Tibial artery (tissue), 4 donors: ENCODE data around the gene TBX1.

ENCODE experiments used
- DNase-seq, 2 donors: peaks; one replicate each; pipeline ENCODE4 v3.0.0-alpha.2; 2019
- H3K27ac ChIP-seq, 2 donors: fragments of 200-600 bp; sonication (generic) in 1 of 2; 1 replicate in 1 of 2; 2 replicates in 1 of 2; pipeline ENCODE4 v1.5.1; 2018 to 2019; ENCODE audit warnings: mild to moderate bottlenecking in 1 of 2
- H3K27me3 ChIP-seq, 2 donors: fragments of 200-600 bp; sonication (generic) in 1 of 2; one replicate each; pipeline versions ENCODE4 v1.5.1 to v1.6.0; 2016 to 2019
- H3K36me3 ChIP-seq, 3 donors: fragments of 200-600 bp; sonication (generic) in 2 of 3; one replicate each; pipeline ENCODE4 v1.5.1; 2016 to 2019; ENCODE audit warnings: mild to moderate bottlenecking in 2 of 3
- H3K4me1 ChIP-seq, 4 donors: fragments of 200-600 bp; sonication (generic) in 2 of 4; 1 replicate in 3 of 4; 2 replicates in 1 of 4; pipeline ENCODE4 v1.5.1; 2016 to 2019
- H3K4me3 ChIP-seq, 2 donors: fragments of 200-600 bp; sonication (generic) in 1 of 2; 1 replicate in 1 of 2; 2 replicates in 1 of 2; pipeline ENCODE4 v1.5.1; 2018 to 2019; ENCODE audit warnings: mild to moderate bottlenecking in 2 of 2
- H3K9me3 ChIP-seq, 3 donors: fragments of 200-600 bp; sonication (generic) in 1 of 3; one replicate each; pipeline ENCODE4 v1.5.1; 2016 to 2019
- intact Hi-C: fragments of 100-400 bp; cut with DNase I; formaldehyde crosslinking; loops from one replicate; pipeline ENCODE4 v1.15.0; 2023; ENCODE audit warnings: low total_unique reads
- TF ChIP-seq, protein P1 (sequence below), 2 experiments: fragments of 200-600 bp in 1 of 2; fragments of 450-650 bp in 1 of 2; IDR thresholded peaks; one replicate each; pipeline ENCODE4 v1.5.1; 2017 to 2019; ENCODE audit warnings: antibody characterized with exemption in 2 of 2, mild to moderate bottlenecking in 1 of 2, moderate library complexity in 1 of 2

TBX1 gene

DNA sequence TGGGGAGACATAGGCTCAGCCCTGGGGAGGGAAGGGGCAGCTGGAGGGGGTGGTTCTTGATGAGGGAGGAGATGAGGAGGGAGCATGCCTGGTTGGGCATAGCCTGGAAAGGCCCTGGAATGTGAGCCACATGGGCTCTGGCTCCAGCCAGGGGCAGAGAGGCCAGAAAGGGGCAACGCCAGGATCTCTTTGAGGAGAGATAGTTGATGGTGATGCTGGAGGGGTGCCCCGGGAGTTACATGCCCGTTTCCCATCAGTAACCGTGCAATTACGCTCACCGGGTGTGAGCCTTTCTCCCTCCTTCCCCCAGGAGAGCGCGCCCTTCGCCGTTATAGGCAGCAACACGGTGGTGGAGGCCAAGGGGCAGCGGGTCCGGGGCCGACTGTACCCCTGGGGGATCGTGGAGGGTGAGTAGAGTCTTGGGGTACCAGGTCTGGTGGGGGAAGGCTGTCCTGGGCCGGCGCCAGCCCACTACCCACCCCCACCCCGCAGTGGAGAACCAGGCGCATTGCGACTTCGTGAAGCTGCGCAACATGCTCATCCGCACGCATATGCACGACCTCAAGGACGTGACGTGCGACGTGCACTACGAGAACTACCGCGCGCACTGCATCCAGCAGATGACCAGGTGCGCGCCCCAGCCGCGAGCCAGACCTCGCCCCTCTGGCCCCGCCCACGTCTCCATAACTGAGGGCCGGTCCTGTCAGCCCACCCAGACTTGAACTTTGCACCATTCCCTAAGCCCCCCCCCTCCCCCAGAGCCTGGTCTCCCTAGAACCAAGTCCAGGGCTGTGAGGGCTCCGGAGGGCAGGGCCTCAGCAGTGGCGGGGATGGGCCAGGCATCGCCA, 39.0 kb upstream of the TBX1 start:
- no peak overlapping the region for H3K27ac ChIP-seq
- intact Hi-C loops: loop anchor here (10.0 kb wide), 1 partner anchor 133 kb away; the partner anchor contains the start of genes GNB1L and RTL10
- TF ChIP-seq, protein P1, sequence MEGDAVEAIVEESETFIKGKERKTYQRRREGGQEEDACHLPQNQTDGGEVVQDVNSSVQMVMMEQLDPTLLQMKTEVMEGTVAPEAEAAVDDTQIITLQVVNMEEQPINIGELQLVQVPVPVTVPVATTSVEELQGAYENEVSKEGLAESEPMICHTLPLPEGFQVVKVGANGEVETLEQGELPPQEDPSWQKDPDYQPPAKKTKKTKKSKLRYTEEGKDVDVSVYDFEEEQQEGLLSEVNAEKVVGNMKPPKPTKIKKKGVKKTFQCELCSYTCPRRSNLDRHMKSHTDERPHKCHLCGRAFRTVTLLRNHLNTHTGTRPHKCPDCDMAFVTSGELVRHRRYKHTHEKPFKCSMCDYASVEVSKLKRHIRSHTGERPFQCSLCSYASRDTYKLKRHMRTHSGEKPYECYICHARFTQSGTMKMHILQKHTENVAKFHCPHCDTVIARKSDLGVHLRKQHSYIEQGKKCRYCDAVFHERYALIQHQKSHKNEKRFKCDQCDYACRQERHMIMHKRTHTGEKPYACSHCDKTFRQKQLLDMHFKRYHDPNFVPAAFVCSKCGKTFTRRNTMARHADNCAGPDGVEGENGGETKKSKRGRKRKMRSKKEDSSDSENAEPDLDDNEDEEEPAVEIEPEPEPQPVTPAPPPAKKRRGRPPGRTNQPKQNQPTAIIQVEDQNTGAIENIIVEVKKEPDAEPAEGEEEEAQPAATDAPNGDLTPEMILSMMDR (IDR thresholded peaks at IDR 0.05): no peak
- H3K27me3 ChIP-seq: no peaks in the 10 kb centered on the region
- H3K4me3 ChIP-seq: no peak overlapping the region
- H3K36me3 ChIP-seq: peaks cover 0 to 32% (median 32%) of the 10 kb centered on the region in 3 donors
- H3K9me3 ChIP-seq: no peaks in the 10 kb centered on the region
- peaks cover 0 to 29% (median 23%) of the 10 kb centered on the region in 4 donors for H3K4me1 ChIP-seq
- no peak for DNase-seq

- intact Hi-C loops: loop anchor here (10.0 kb wide), 1 partner anchor 132 kb away; the partner anchor contains the start of genes GNB1L and RTL10
- peaks cover 0 to 32% (median 32%) of the 10 kb centered on the region in 3 donors for H3K36me3 ChIP-seq
- no peak overlapping the region for H3K4me3 ChIP-seq
- no peak for DNase-seq
- H3K27me3 ChIP-seq: no peaks in the 10 kb centered on the region
- H3K4me1 ChIP-seq: peaks cover 0 to 26% (median 20%) of the 10 kb centered on the region in 4 donors
- no peaks in the 10 kb centered on the region for H3K9me3 ChIP-seq
- TF ChIP-seq, protein P1 (IDR thresholded peaks at IDR 0.05): no peak
- H3K27ac ChIP-seq: no peak overlapping the region
These were observed 38.2 kb upstream of the TBX1 start for GRCh38 chr22:19722178-19722981.

- peaks cover 0 to 32% (median 32%) of the 10 kb centered on the region in 3 donors for H3K36me3 ChIP-seq
- no peak for DNase-seq
- TF ChIP-seq, protein P1 (IDR thresholded peaks at IDR 0.05): no peak
- no peak overlapping the region for H3K4me3 ChIP-seq
- intact Hi-C loops: loop anchor here (10.0 kb wide), 1 partner anchor 132 kb away; the partner anchor contains the start of genes GNB1L and RTL10
- no peak overlapping the region for H3K27ac ChIP-seq
- H3K9me3 ChIP-seq: no peaks in the 10 kb centered on the region
- peaks cover 0 to 21% (median 15%) of the 10 kb centered on the region in 4 donors for H3K4me1 ChIP-seq
- no peaks in the 10 kb centered on the region for H3K27me3 ChIP-seq
These were observed 37.7 kb upstream of the TBX1 start for GRCh38 chr22:19722982-19723231.

GRCh38 chr22:19723232-19723982, 37.2 kb upstream of the TBX1 start, which contains the start of gene GP1BB:
TSS of gene GP1BB (plus strand) at chr22:19723539. CDS start at chr22:19723570, 31 bp downstream.
- H3K4me3 ChIP-seq: no peak within 1 kb of the TSS
- intact Hi-C loops: loop anchor here (10.0 kb wide), 1 partner anchor 131 kb away; the partner anchor contains the start of genes GNB1L and RTL10
- peaks cover 0 to 20% (median 13%) of the 10 kb centered on the region in 4 donors for H3K4me1 ChIP-seq
- H3K36me3 ChIP-seq: peaks cover 0 to 32% (median 32%) of the 10 kb centered on the region in 3 donors
- H3K9me3 ChIP-seq: no peaks in the 10 kb centered on the region
- no peaks in the 10 kb centered on the region for H3K27me3 ChIP-seq
- DNase-seq: no peak
- TF ChIP-seq, protein P1 (IDR thresholded peaks at IDR 0.05): no peak
- no peak within 1 kb of the TSS for H3K27ac ChIP-seq
